ENCODE results near the gene SUCO.

The SUCO gene

DNA sequence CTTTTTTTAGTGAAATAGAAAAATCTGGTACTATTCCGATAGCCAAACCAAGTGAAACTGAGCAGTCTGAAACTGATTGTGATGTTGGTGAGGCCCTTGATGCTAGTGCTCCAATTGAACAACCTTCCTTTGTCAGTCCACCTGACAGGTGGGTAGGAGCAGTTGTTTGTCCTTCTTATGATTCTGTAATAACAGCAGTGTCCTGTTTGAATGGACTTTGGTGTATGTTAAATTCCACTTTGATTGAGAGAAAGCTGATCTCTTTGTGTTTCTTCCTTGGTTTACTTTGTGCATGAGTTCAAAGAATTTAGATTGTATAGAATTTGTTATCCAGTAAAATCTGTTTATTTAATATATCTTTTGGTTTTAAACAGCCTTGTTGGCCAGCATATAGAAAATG lies 24.3 kb downstream of the SUCO start:
- H2AFZ ChIP-seq (ENCODE audit: low read length, unreplicated experiment): no peak overlapping the region
- H3K27ac ChIP-seq (ENCODE audit: low read depth, low read length): no peak overlapping the region
- peaks cover 22% of the 10 kb centered on the region for H3K36me3 ChIP-seq (ENCODE audit: insufficient read depth, low read length)

DNA sequence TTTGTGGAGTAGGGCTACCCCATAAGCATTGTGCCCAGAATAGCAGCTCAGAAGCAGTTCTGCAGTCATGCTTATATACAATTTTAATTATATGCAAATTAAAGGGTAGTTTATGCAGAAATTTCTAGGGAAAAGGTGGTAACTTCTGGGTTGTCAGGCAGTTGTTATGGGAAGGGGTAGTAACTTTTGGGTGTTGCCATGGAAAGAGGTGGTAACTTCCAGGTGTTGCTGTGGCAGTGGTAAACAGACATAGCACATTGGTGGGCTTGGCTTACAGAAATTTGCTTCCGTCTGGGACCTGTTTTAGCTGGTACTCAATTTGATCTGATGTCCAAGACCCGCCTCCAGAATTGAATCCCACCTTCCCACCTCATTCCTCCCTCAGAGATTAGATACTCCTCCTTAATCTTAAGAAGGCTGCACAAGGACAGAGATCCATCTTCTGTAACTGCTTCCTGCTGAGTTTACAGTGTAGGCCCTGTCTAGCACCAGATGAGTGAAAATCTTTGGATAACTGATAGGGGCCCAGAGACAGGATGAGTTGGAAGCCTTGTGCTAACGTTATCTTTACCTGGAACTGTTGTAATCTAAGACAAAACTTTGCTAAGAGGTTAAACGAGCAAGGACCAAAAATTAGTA lies 26.7 kb downstream of the SUCO start:
- Histone ChIP-seq H3K27me3 (ENCODE audit: insufficient read depth, low read length) (no peaks in the 10 kb centered on the region), H3K4me1 (ENCODE audit: control insufficient read depth, insufficient read depth, low read length, unreplicated experiment) (no peaks in the 10 kb centered on the region), H3K36me3 (ENCODE audit: insufficient read depth, low read length) (peaks cover 22% of the 10 kb centered on the region), H2AFZ (ENCODE audit: low read length, unreplicated experiment) (no peak overlapping the region), H3K4me3 (ENCODE audit: low read depth, low read length) (no peak overlapping the region), H3K27ac (ENCODE audit: low read depth, low read length) (no peak overlapping the region), H3K79me2 (ENCODE audit: control insufficient read depth, insufficient read depth, low read length, unreplicated experiment) (peaks cover 4% of the 10 kb centered on the region)

More for the DNA sequence above, 24.3 kb downstream of the SUCO start:
- Histone ChIP-seq H3K4me3 (ENCODE audit: low read depth, low read length) (no peak overlapping the region), H3K27me3 (ENCODE audit: insufficient read depth, low read length) (no peaks in the 10 kb centered on the region), H3K4me1 (ENCODE audit: control insufficient read depth, insufficient read depth, low read length, unreplicated experiment) (no peaks in the 10 kb centered on the region), H3K79me2 (ENCODE audit: control insufficient read depth, insufficient read depth, low read length, unreplicated experiment) (peaks cover 19% of the 10 kb centered on the region)

DNA sequence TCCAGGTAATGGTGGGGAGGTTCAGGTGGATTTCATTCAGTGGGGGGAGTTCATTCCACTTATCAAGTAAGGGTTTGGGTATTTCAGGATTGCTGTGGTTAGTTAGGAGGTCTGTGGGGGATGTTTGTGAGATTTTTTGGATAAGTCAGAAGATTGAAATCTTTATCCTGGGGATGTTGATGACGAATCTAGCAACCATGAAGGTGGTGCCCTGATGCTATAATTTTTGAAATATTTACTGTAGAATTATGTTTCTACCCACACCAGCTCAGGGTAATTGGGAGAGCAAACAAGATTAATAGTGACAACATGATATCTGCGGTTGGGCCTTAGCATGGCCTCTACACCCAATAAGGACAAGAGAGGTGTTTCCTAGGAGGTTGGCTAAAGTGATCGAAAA lies 28.3 kb downstream of the SUCO start:
- Histone ChIP-seq H3K27me3 (ENCODE audit: insufficient read depth, low read length) (no peaks in the 10 kb centered on the region), H3K27ac (ENCODE audit: low read depth, low read length) (no peak overlapping the region), H3K79me2 (ENCODE audit: control insufficient read depth, insufficient read depth, low read length, unreplicated experiment) (no peaks in the 10 kb centered on the region), H3K36me3 (ENCODE audit: insufficient read depth, low read length) (peaks cover 17% of the 10 kb centered on the region), H2AFZ (ENCODE audit: low read length, unreplicated experiment) (no peak overlapping the region), H3K4me3 (ENCODE audit: low read depth, low read length) (no peak overlapping the region), H3K4me1 (ENCODE audit: control insufficient read depth, insufficient read depth, low read length, unreplicated experiment) (no peaks in the 10 kb centered on the region)

DNA sequence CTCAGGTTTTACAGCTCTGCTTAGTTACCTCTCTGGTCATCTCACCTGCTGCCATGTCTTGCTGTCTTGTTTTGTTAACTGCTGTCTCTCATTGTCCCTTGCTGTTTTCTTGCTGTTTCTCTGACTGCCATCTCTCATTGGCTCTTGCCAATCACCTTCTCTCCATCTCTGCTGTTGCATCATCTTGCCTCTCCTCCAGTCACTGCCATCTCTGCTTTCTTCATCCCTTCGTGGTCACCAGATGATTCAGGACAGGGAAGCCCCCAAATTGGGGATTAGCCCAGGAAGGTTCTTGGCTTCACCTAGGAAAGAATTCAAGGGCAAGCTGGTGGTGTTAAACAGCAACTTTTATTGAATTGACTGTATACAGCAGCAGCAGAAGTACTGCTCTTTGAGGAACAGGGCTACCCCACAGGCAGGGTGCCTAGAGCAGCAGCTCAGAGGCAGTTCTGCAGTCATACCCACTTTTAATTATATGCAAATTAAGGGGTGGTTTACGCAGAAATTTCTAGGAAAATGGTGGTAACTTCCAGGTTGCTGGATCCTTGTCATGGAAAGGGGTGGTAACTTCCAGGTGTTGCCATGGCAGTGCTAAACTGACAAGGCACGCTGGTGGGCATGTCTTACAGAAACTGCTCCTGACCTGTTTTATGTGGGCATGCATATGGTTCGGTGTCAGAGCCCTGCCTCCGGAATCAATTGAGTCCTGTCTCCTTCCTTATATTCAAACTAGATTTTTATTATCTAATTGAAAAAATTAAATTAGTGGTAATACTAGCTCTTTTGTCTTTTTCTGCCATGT lies 33.4 kb downstream of the SUCO start:
- Histone ChIP-seq H3K79me2 (ENCODE audit: control insufficient read depth, insufficient read depth, low read length, unreplicated experiment) (no peaks in the 10 kb centered on the region), H3K36me3 (ENCODE audit: insufficient read depth, low read length) (peaks cover 17% of the 10 kb centered on the region), H3K4me1 (ENCODE audit: control insufficient read depth, insufficient read depth, low read length, unreplicated experiment) (no peaks in the 10 kb centered on the region), H3K27ac (ENCODE audit: low read depth, low read length) (no peak overlapping the region), H3K27me3 (ENCODE audit: insufficient read depth, low read length) (no peaks in the 10 kb centered on the region), H3K4me3 (ENCODE audit: low read depth, low read length) (no peak overlapping the region), H2AFZ (ENCODE audit: low read length, unreplicated experiment) (no peak overlapping the region)

DNA sequence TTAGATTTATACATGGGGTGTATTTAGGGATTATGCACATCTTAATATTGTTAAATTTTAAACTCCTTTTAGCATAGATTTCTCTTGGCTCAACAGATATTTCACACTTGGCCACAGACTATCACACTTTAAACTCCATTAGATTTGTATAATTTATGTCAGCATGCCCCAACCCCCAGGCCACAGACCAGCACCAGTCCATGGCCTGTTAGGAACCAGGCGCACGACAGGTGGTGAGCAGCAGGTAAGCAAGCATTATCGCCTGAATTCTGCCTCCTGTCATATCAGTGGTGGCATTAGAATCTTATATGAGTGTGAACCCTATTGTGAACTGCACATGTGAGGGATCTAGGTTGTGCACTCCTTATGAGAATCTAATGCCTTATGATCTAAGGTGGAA lies 34.8 kb downstream of the SUCO start:
- Histone ChIP-seq H2AFZ (ENCODE audit: low read length, unreplicated experiment) (no peak overlapping the region), H3K36me3 (ENCODE audit: insufficient read depth, low read length) (peaks cover 17% of the 10 kb centered on the region), H3K27ac (ENCODE audit: low read depth, low read length) (no peak overlapping the region), H3K27me3 (ENCODE audit: insufficient read depth, low read length) (no peaks in the 10 kb centered on the region), H3K4me1 (ENCODE audit: control insufficient read depth, insufficient read depth, low read length, unreplicated experiment) (no peaks in the 10 kb centered on the region), H3K4me3 (ENCODE audit: low read depth, low read length) (no peak overlapping the region), H3K79me2 (ENCODE audit: control insufficient read depth, insufficient read depth, low read length, unreplicated experiment) (no peaks in the 10 kb centered on the region)

DNA sequence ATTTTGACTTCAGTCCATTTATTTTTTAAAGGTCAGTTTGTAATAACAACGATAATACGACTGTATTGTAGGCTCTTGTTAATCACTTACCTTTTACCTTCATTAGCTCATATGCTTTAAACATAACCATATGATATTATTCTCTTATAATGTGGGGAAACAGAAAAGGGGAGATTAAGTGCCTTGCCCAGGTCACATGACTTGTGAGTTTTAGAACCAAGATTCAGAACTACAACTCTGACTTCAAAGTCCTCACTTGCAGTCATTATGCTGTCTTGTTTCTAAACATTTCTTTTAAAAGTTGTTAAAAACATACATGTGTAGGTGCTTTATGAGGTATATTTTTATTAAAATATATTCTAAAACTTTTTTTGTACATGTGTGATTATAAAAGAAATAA lies 41.1 kb downstream of the SUCO start:
- peaks cover 24% of the 10 kb centered on the region for H3K36me3 ChIP-seq (ENCODE audit: insufficient read depth, low read length)
- H3K27me3 ChIP-seq (ENCODE audit: insufficient read depth, low read length): no peaks in the 10 kb centered on the region
- H3K4me3 ChIP-seq (ENCODE audit: low read depth, low read length): no peak overlapping the region

DNA sequence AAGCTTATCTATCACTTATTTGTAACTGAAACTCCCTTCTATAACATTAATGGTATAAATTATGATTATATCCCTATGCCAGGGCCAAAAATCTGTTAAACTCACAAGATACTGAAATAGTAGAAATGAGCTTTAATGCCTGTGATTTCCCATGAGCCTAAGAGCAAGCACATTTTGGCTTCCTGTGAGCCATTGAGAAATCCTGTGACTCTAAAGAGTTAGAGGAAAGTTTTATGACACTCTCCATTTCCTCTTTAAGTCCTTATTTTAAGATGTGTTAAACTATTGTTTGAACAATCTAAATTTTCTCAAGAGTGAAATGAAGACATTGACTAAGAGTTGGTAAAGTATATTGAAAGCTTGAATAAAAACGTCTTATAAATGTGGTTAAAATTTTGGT lies 45.6 kb downstream of the SUCO start:
- Histone ChIP-seq H3K79me2 (ENCODE audit: control insufficient read depth, insufficient read depth, low read length, unreplicated experiment) (peaks cover 1% of the 10 kb centered on the region), H3K4me3 (ENCODE audit: low read depth, low read length) (no peak overlapping the region), H3K4me1 (ENCODE audit: control insufficient read depth, insufficient read depth, low read length, unreplicated experiment) (peaks cover 9% of the 10 kb centered on the region), H3K27ac (ENCODE audit: low read depth, low read length) (no peak overlapping the region), H3K36me3 (ENCODE audit: insufficient read depth, low read length) (peaks cover 10% of the 10 kb centered on the region), H2AFZ (ENCODE audit: low read length, unreplicated experiment) (no peak overlapping the region), H3K27me3 (ENCODE audit: insufficient read depth, low read length) (no peaks in the 10 kb centered on the region)

More for the DNA sequence above, 41.1 kb downstream of the SUCO start:
- Histone ChIP-seq H2AFZ (ENCODE audit: low read length, unreplicated experiment) (no peak overlapping the region), H3K4me1 (ENCODE audit: control insufficient read depth, insufficient read depth, low read length, unreplicated experiment) (no peaks in the 10 kb centered on the region), H3K79me2 (ENCODE audit: control insufficient read depth, insufficient read depth, low read length, unreplicated experiment) (no peaks in the 10 kb centered on the region), H3K27ac (ENCODE audit: low read depth, low read length) (no peak overlapping the region)

DNA sequence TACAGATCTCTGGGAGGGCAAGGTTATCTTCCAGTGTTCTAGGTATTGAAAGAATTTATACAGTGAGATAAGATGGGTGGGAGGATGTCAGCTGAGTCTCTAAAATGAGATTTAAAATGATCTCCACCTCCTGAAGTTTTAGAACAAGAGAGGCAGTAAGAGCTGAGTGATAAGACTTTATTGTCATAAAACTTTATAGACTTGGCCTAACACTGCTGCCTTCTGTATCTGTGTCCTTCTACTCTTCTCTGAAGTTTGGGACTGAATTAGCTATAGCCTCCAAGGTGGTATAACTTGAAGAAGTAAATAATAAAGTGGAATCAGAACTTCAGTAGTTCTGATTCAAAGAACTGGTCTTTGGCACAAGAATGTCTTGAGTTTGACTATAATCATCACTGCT lies 48.3 kb downstream of the SUCO start:
- Histone ChIP-seq H3K36me3 (ENCODE audit: insufficient read depth, low read length) (peaks cover 10% of the 10 kb centered on the region), H3K27me3 (ENCODE audit: insufficient read depth, low read length) (no peaks in the 10 kb centered on the region), H3K27ac (ENCODE audit: low read depth, low read length) (no peak overlapping the region), H3K4me3 (ENCODE audit: low read depth, low read length) (no peak overlapping the region), H3K79me2 (ENCODE audit: control insufficient read depth, insufficient read depth, low read length, unreplicated experiment) (peaks cover 2% of the 10 kb centered on the region), H3K4me1 (ENCODE audit: control insufficient read depth, insufficient read depth, low read length, unreplicated experiment) (peaks cover 24% of the 10 kb centered on the region), H2AFZ (ENCODE audit: low read length, unreplicated experiment) (no peak overlapping the region)

DNA sequence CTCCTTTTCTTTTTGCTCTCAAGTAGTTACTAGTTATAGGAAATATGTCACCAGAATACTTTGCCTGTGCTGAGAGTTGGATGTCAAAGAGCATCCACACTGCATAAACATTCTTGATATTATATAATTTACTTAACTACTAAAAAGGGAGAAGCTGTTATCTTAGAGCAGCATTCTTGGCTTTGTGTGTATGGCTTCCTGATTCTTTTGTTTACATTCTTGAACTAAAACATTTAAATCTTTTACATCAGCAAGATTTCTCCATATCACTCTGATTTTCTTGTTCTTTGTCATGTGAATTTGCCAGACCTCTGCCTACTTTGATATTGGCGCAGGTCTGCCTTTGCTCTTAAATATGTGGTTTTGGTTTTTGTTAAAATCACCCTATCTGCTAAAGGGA lies 48.8 kb downstream of the SUCO start:
- H3K27ac ChIP-seq (ENCODE audit: low read depth, low read length): no peak overlapping the region
- peaks cover 29% of the 10 kb centered on the region for H3K4me1 ChIP-seq (ENCODE audit: control insufficient read depth, insufficient read depth, low read length, unreplicated experiment)
- H3K36me3 ChIP-seq (ENCODE audit: insufficient read depth, low read length): peaks cover 10% of the 10 kb centered on the region
- no peaks in the 10 kb centered on the region for H3K27me3 ChIP-seq (ENCODE audit: insufficient read depth, low read length)
- no peak overlapping the region for H2AFZ ChIP-seq (ENCODE audit: low read length, unreplicated experiment)
- no peak overlapping the region for H3K4me3 ChIP-seq (ENCODE audit: low read depth, low read length)
- H3K79me2 ChIP-seq (ENCODE audit: control insufficient read depth, insufficient read depth, low read length, unreplicated experiment): peaks cover 5% of the 10 kb centered on the region

DNA sequence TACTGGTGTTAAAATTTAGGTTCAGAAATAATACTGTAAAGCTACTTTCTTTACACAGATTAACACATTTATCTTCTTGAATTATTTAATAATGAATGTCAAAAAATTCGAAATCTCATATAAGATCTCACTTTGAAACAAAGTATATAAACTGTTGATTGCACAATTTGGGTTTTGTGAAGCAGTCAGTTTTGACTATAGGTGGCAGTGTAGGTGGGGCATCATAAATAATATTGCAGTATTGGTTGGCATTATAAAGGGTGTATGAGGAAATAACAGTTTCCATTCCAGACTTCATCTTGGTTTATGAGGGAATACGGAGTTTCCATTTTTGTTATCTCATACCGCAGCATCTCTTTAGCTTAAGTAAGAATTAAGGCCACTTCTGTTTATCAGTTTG lies 49.9 kb downstream of the SUCO start:
- Histone ChIP-seq H3K27me3 (ENCODE audit: insufficient read depth, low read length) (no peaks in the 10 kb centered on the region), H3K36me3 (ENCODE audit: insufficient read depth, low read length) (peaks cover 10% of the 10 kb centered on the region), H3K4me1 (ENCODE audit: control insufficient read depth, insufficient read depth, low read length, unreplicated experiment) (peaks cover 35% of the 10 kb centered on the region), H3K4me3 (ENCODE audit: low read depth, low read length) (no peak overlapping the region), H2AFZ (ENCODE audit: low read length, unreplicated experiment) (no peak overlapping the region), H3K79me2 (ENCODE audit: control insufficient read depth, insufficient read depth, low read length, unreplicated experiment) (peaks cover 5% of the 10 kb centered on the region), H3K27ac (ENCODE audit: low read depth, low read length) (no peak overlapping the region)

DNA sequence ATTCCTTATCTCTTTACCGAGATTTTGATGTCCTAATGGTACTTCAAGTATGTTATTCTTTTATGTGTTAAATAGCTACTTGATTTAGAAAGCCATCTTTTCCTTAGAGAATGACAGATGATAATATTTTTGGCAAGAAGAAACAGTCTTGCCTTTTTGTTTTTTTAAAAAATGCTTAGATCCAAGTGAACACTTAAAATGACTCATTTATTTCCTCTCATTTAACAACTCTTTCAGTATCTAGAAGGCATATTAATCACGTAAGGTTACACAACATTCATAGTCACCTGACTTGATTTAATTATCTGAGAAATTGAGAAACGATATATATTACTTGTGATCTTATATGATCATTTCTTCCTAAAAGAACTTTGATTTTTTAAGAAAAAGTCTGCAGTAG lies 52.4 kb downstream of the SUCO start:
- Histone ChIP-seq H3K4me3 (ENCODE audit: low read depth, low read length) (peak overlapping the region; percentile 10), H3K36me3 (ENCODE audit: insufficient read depth, low read length) (0 out of 2 replicates have a peak, but pooled peaks cover 3% of the 10 kb centered on the region), H2AFZ (ENCODE audit: low read length, unreplicated experiment) (no peak overlapping the region), H3K27me3 (ENCODE audit: insufficient read depth, low read length) (no peaks in the 10 kb centered on the region), H3K79me2 (ENCODE audit: control insufficient read depth, insufficient read depth, low read length, unreplicated experiment) (peaks cover 5% of the 10 kb centered on the region), H3K4me1 (ENCODE audit: control insufficient read depth, insufficient read depth, low read length, unreplicated experiment) (peaks cover 56% of the 10 kb centered on the region), H3K27ac (ENCODE audit: low read depth, low read length) (peak overlapping the region; percentile 84)
